CD4-positive, alpha-beta T cell treated with Interferon alpha-2 for 1 hour (primary cell): ENCODE results near the gene RIPOR1.
"Not testable (repeated sequence)": the region's sequence is repeated elsewhere in the genome, so short reads cannot be mapped to it uniquely, and the experiment has no call there.

Experiments used
- DNase-seq, 2 donors: peaks; one replicate each; pipeline ENCODE4 v3.0.0-alpha.2; 2020 to 2022

Gene RIPOR1

DNA sequence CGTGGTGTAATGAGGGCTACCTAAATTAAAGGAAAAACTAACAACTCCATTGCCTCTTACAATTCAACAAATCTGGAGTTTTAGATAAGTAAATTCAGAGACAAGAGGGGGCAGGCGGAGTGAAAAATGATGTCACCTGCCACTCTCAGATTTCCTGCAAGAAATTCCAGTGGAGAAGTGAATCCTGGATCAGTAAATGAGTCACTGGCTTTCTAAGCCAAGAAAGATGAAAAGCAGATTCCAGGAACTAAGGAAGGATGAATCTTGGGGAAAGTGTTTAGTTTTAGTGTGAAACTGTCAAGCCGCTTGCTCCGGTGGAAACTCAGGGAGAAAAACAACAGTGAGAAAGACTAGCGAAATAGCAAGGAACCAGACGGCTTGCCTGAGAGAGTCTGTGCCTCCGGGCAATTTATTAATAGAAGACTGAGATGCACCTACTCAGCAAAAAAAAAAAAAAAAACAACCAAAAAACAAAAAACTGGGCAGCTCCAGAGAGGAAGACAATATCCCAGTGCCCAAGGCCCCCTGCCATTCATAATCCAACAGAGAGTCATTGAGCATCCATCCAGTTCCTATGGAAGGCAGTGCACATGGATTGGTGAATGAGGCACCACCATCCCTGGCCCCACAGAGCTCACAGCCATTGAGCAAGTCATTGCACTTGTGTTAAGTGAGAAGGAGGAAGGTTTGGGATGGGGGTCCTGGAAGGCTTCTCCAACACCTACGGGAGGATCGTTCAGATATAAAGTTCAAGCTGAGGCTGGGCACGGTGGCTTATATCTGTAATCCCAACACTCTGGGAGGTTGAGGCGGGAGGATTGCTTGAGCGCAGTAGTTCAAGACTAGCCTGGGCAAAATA lies 12.1 kb upstream of the RIPOR1 start:
- no peak for DNase-seq

DNA sequence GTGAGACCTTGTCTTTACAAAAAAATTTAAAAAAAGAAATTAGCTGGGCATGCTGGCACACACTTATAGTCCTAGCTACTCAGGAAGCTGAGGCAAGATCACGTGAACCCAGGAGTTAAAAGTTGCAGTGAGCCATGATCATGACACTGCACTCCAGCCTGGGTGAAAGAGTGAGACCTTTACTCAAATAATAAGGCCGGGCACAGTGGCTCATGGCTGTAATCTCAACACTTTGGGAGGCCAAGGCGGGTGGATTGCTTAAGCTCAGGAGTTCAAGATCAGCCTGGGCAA lies 11.5 kb upstream of the RIPOR1 start:
- DNase-seq = no peak

DNA sequence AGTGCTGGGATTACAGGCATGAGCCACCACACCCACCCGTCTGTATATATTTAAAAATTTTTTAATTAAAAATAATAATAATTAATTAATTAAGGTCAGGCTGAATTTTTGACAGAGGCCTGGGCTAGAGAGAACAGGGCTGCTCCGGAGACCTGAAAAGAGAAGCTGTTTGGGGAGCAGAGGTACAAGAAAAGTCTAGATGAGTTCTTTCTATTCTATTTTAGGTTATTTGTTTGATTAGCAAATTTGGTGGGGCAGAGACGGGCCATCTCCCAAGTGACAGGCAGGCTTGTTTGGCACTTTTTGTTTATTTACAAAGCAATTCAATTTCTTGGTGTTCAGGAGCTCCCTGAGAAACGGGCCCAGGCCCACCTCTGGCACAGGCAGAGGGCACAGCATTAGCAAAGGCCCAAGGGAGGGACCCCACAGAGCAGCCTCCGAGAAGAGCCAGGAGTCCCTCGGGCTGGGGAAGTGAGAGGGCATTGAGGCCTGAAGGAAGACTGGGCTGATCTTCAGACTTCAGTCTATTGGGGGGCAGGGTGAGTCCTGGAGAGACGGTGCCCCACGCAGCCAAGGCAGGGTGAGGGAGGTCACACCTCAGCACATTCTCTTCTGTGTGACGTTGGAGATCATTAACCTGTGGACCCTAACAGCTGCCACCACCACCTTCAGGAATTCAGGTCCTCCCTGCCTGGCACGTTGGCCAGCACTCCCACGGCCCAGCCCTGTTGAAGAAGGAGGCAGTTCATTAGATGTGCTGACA lies 10.8 kb upstream of the RIPOR1 start:
- peak in 1 of 2 donors; percentile 67 for DNase-seq

DNA sequence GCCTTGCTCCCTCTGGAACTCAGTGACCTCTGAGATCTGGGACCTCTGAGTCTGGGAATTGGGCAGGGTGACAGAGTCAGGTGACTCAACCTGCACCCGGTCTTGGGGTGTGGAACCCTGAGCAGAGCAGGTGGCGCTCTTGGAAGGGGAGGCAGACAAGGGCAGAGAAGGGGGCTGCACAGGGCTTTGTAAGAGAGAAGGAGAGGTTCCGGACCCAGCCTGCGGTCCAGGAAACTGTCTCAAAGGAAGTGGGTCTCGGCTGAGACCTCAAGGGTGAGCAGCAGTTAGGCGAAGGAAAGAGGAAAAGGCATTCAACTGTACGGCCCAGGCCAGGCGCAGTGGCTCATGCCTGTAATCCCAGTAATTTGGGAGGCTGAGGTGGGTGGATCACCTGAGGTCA lies 10.0 kb upstream of the RIPOR1 start:
- no peak for DNase-seq

DNA sequence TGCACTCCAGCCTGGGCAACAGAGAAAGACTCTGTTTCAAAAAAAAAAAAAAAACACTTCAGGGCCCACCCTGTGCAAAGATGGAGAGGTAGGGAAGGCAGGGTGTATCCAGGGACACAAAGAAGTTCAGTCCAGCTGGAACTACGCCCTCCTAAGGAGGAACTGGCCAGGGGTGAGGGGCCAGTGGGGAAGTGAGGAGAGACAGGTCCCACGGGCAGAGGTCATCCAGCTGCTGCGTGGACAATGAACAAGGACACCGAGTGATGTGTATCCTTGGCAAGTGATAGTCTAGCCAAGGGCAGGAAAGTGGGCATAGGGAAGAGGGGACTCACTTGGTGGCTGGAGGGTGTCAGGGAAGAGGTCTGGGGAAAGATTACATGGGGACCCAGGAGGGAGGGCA lies 9.4 kb upstream of the RIPOR1 start:
- DNase-seq = no peak

DNA sequence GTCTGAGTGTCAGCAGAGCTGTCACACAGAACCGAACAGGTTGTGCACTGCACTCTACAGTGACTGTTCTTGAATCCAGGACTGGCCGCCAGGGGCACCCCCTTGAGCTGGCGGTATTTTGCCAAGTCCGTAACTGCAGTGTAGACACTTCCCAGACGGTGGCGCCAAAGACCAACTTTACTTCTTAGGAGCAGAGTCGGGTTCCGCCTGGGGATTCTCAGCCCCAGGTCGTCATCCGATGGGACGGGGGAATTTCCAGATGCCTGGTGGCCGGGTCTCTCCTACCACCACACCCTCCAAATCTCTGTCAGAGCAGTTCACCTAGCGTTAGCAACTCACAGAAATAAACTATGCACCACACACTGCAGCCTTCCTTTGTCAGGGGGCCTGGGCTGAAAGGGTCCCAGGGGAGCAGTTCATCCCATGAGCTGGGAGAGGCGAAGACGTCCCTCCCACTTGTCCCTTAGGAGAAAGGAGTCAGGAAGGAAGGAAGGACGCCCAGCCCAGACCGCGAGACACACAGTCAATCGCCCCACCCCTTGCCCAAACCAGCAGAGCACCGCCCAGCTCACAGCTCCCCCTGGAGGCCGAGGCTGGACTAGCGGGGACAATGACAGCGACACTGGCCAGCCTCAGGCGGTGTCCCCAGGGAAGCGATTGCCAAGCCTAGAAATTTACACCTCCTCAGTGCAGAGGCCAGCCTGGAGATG lies 7.4 kb upstream of the RIPOR1 start:
- DNase-seq = peak; percentile 96 to 98

DNA sequence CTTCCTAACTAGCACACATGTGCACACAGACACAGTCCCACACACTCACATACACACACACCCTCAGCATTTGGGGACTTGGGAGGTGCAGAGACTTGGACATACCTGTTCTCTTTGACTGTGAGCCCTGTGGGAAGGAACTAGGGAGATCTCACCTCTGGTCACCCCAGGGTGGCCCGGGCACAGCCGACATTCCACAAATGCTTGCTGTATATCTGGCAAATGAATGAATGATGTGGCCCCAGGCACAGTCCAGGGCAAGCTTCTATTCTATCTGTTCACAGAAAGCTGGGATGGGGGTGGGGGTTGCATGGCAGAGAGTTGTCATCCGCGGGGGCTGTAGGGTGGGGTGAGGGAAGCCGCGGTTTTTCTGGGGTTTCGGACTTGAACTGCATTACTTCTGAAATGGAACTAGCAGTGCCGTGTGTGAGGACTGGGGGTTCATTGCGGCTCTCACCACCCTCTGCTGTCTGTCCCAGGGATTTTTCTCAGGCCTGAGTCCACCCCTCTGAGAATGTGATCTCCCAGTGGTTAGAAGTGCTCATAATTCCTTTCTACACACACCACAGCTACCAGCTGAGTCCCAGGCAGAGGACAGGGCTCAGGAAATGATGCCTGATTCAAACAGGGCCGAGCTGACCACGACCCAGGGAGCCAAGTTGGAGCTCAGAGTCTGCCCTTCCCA lies 3.3 kb upstream of the RIPOR1 start:
- no peak for DNase-seq

DNA sequence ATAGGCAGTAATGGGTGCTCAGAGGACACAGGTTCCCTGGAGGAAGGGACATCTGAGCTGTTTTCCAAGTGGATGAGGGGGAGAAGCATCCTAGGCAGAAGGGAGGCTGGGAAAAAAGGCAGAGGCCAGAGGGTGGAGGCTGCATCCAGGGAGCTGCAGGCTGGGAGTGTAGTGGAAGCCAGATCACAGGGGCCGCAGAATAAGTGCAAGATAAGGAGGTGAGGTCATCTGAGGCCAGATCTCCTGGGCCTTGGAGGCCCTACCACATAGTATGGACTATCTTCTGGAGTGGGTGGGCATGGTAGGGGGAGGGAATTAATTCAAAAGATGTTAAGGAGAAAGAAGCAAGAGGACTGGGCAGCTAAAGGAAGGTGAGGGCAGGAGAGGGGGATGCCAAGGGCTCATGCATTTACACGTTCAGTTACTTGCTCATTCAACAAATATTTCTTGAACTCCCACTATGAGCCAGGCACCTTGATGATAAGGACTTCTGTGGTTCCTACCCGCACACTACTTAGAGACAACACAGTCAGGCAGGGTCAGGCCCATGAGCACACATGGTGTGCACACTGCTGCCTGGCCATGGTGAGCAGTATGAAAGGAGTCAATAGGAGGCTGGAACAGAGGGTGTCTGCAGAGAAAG lies 2.4 kb upstream of the RIPOR1 start:
- DNase-seq = no peak

DNA sequence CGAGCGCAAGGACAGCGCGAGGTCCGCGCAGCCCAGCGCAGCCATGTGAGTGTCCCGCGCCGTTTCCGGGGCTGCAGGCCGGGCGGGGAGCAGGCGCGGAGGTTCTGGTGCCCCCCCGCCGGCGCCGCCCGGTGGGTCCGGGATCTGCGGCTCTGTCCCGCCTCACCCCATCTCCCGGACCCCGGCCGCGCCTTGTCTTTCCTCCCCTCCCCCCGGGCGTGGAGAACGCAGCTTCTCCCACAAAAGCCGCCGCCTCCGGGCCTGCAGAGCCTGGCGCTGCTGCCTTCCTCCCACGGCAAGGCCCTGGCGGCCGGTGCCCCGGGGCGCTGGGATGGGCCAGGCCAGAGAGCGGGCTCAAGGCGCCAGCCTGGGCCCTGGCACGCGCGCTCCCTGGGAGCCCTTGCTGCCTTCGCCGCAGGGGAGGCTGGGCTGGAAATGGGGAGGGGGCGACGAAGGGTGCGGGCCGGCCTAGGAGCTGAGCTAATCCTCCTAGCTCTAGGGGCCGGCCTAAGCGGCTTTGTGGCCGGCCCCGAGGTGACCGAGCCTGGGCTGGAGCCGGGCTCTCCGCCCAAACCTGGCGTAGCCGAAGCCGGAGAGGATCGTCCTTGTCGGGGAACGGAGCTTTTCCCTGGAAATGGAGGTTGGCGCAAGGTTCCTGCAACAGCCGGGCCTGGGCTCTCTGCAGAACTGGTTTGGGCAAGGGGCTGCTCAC lies 397 bp downstream of the RIPOR1 start:
- peak in 1 of 2 donors; percentile 34 for DNase-seq

DNA sequence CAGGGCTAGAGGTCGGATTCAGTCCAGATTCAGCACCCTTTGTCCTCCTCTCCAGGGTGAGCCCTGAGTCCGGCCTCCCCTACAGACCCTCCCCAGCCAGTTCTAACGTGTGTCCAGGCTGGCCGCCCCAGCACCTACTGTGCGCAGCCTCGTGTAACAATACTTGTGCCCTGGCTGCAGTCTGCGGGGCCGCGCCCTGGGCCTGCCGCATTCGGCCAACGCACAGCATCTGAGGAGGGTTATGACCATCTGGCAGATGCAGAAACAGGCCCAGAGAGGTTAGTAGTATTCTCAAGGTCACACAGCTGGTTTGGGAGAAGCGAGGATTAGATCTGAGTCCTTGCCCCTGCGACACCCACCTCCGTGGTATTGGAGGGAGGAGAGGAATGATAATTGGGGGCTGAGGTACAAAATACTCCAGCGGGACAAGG lies 968 bp downstream of the RIPOR1 start:
- no peak for DNase-seq

DNA sequence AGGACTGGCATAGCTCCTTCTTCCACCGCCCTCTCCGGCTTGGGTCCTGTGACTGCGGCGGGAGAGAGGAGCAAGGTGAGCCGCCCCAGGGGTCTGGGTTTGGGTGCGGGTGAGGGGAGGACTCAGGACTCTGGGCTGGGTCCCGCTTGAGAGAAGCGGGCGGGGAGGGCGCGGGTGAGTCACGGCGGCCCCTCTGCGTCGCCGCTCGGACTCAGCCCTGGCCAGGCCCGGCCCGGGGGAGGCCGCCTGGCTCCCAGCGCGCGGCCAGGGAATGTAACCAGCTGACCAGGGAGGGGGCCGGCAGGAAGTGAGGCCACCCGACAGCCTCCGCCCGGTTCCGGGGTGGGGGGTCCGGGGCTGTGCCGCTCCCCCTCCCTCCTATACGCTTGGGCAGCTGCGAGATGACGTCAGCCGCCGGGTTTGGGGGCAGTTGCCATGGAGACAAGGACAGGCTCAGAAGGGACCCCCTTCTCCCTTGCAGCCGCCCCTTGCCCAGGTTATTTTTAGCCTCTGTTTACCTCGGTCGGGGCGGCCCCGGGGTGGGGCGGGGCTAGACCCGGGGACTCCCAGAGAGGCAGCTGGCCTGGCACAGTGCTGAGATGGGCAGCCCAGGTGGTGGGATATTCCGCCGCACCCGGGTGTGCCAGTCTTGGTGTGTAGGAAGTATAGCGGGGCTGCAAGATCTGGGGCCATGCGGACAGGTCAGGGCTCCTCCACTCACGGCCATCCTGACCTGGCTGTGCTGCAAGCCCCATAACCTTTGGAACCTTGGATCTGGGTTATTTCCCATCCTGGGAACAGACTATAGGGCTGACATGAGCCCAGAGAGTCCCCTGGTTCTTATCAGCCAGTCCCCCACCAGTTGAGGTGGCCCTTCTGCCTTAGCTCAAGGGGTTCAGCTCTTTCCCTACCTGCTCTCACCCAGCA lies 1.6 kb downstream of the RIPOR1 start:
- peak; percentile 46 to 81 for DNase-seq

DNA sequence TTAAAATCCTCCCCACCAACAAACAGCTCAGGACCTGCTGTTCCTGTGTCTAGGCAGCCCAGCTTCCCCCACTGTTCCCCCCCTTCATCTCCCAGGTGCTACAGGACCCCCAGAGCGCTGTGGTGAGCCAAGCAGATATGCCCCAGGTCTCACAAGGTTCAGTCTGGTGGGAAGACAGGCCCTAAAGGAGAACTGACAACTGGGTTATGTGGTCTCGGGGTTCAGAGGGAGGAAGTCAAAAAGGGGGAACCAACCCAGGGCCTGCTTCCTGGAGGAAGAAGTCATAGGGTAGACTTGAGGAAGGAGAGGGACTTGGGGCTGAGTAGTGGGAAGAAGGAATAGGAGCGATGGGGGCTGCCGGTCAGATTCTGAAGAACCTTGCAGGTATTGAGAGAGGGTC lies 2.6 kb downstream of the RIPOR1 start:
- peak in 1 of 2 donors; percentile 54 for DNase-seq

DNA sequence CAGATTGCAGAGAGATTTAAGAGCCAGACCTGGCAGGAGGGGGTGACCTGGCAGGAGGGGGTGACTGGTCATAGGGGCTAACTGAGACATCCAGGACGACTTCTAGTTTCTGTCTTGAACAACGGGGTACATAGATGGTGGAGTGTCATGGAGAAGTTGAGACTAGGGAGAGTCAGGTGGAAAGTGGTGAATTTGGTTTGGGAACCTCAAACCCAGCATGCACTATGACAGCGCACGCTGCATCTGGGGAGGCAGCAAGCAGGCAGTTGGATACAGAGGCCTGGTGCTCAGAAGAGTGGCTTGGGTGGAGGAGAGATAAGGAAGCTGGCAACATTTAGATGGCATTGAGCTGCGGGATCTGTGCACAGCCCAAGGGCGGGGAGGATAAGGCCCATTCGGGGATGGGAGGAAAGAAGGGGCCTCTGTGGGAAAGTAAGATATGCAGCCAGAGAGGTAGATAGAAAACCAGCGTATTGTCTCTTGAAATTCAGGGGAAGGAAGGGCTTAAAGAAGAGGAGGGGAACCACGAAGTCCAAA lies 4.5 kb downstream of the RIPOR1 start:
- DNase-seq = no peak

DNA sequence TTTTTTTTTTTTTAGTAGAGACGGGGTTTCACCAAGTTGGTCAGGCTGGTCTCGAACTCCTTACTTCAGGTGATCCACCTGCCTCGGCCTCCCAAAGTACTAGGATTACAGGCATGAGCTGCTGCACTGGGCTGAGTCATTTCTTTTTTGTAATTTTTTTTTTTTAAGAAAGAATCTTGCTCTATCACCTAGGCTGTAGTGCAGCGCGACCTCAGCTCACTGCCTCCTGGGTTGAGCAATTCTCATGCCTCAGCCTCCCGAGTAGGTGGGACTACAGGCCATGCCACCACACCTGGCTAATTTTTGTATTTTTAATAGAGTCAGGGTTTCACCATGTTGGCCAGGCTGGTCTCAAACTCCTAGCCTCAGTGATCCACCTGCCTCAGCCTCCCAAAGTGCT lies 5.4 kb downstream of the RIPOR1 start:
- not testable (repeated sequence) for DNase-seq

DNA sequence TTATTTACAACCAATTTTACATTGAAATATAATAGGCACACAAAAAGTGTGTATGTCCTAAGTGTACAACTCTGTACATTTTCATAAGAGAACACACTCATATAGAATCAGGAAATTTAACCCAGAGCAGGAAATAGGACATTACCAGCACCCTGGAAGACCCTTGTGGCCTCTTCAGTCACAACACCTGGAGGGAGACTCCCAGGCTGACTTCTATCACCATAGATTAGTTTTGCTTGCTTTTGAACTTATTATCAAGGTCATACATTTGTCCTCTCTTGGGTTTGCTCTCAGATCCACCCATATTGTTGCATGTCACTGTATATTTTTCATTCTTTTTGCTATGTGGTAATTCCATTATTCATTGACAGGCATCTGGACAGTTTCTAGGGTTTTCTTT lies 5.8 kb downstream of the RIPOR1 start:
- no peak for DNase-seq

DNA sequence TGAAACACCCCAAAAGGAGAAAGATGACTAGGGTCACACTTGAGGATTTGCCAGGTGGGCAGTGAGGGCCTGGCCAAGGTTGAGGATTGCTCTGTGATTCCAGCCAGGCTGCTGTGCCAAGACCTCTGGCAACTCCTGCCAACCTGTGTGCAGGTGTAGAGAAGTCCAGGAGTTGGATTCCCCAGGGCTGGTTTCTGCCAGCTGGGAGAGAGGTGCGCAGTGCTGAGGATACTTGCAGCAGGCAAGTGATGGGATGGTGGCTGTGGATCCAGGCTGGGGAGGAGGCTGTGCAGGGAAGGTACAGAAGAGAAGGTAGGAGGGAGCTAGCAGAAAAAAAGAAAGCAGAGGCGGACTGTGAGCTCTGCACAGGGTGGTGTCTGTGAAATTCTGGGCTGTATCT lies 6.6 kb downstream of the RIPOR1 start:
- DNase-seq = no peak

DNA sequence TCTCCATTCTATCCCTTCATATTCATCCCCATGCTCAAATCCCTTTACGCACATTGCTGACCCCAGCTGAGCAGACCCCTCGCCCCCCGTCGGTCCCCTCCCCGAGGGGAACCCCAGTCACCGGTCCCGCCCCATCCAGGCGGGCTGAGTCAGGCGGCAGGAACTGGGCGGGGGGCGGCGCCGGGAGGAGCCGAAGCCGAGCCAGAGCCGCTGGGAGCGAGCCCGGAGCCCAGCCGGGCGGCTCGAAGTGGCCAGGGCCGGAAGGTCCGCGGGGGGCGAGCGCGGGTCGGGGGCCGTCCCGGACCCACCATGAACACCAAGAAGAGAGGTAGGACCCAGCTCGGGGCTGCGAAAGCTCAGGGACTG lies 8.6 kb downstream of the RIPOR1 start:
- DNase-seq = peak; percentile 46 to 60

DNA sequence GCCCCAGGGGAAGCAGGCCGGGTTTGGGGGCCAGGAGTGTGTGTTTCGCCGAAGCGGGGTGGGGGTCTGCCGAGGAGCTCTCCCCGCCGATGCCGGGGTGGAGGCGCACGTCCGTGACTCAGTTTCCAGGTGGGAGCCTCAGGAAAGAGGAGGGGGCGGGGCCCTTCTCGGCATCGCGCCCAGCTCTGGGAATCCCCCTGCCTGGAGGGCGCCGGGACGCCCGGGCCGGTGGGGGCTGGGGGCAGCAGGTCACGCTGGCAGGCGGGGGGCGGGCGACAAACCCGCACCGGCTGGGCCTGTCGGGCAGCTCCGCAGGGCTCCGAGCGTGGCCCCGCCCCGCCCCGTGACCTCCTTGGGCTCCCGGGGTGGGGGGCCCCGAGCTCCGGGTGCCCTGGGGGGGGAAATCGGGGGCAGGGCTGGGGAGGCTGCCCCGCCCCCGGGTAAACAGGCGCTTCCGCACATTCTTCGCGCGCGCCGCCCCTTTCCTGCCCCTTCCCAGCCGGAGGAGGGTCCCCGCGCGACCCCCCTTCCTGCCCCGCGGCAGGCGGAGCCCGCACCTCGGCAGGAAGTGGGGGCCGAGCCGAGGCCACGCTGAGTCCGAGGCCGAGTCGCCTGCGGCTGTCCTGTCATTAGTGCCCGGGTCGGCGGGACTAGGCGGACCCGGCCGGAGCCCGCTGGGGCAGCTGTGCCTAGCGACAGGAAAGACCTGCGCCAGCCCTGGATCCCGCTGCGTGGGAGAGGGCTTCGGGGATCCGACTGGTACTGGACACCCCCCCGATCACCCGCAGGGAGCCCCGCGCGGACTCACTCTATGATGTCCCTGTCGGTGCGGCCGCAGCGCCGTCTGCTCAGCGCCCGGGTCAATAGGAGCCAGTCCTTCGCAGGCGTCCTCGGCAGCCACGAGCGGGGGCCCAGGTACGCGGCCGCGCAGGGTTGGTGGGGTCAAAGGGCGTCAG lies 9.3 kb downstream of the RIPOR1 start:
- DNase-seq = peak; percentile 77 to 87

DNA sequence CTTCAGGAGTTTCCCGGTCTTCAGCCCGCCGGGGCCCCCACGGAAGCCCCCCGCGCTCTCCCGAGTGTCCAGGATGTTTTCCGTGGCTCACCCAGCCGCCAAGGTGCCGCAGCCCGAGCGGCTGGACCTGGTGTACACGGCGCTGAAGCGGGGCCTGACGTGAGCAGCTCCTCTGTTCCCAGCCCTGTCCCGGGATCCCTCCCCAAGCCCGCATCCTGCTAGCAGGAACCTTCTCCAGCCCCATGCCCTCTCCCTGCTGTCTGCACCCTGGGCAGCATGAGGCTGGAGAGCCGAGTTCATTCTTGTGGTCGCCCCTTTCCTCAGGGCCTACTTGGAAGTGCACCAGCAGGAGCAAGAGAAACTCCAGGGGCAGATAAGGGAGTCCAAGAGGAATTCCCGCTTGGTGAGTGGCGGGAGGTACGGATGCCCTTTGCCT lies 10.1 kb downstream of the RIPOR1 start:
- no peak for DNase-seq
